ENCODE data around the gene PTPRC.

Gene PTPRC

DNA sequence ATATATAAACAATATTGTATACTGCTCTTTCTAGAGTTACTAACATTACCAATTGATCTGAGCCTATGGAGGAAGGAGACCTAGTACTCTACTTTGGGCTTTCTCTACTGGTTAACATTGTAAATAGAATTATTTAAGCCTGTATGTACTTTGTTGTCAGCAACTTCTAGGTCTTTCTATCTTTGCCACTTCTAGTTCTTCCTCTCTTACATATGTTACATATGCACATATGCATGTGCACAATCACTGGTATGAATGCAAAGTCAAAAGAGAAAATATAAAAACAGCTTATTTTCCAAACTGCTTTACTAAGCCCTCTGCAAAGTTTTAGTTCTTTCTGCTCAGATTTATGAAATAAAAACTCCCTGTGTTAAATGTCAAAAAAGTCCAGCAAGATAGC is 84.3 kb downstream of the PTPRC start:
- TF ChIP-seq, protein P1, sequence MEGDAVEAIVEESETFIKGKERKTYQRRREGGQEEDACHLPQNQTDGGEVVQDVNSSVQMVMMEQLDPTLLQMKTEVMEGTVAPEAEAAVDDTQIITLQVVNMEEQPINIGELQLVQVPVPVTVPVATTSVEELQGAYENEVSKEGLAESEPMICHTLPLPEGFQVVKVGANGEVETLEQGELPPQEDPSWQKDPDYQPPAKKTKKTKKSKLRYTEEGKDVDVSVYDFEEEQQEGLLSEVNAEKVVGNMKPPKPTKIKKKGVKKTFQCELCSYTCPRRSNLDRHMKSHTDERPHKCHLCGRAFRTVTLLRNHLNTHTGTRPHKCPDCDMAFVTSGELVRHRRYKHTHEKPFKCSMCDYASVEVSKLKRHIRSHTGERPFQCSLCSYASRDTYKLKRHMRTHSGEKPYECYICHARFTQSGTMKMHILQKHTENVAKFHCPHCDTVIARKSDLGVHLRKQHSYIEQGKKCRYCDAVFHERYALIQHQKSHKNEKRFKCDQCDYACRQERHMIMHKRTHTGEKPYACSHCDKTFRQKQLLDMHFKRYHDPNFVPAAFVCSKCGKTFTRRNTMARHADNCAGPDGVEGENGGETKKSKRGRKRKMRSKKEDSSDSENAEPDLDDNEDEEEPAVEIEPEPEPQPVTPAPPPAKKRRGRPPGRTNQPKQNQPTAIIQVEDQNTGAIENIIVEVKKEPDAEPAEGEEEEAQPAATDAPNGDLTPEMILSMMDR (IDR thresholded peaks at IDR 0.05; ENCODE audit: extremely low read depth, missing control alignments): no peak
- no peak for DNase-seq (ENCODE audit: low spot score)

DNA sequence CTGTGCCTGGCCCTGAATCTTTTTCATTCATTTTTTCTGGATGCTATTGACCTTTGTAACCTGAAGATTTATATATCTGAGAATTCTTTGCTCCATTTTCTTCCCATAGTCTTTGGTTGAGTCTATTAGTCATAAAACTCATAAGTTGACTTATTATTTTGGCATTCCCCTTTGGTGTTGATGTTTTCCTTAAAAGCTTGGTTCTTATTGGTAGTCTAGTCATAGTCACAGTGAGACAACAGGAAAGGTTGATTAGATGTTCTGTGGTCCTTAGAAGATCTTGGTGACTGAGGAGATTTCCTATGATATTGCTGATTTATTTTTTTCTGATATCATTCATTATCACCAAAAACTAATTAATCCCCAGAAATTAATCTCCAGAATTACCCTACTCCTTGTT is 86.2 kb downstream of the PTPRC start:
- DNase-seq (ENCODE audit: low spot score): no peak
- TF ChIP-seq, protein P1 (IDR thresholded peaks at IDR 0.05; ENCODE audit: extremely low read depth, missing control alignments): no peak

DNA sequence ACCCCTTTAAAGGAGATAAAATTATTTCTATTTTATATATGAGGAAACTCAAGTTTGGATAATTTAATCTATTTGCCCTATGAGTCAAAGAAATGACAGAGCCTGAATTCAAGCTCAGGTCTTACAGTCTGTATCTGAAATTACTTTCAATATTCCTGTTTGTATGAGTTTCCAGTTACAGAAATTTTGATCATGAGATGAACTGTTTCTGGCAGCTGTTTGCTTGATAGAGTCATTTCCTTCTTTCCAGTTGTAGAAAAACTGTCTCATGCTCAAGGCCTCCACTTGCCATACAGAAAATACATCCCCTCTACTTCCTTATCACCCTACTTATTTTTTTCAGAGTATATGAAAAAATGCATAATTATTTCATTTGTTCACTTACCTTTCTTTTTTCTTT is 87.6 kb downstream of the PTPRC start:
- DNase-seq (ENCODE audit: low spot score): no peak
- TF ChIP-seq, protein P1 (IDR thresholded peaks at IDR 0.05; ENCODE audit: extremely low read depth, missing control alignments): no peak

DNA sequence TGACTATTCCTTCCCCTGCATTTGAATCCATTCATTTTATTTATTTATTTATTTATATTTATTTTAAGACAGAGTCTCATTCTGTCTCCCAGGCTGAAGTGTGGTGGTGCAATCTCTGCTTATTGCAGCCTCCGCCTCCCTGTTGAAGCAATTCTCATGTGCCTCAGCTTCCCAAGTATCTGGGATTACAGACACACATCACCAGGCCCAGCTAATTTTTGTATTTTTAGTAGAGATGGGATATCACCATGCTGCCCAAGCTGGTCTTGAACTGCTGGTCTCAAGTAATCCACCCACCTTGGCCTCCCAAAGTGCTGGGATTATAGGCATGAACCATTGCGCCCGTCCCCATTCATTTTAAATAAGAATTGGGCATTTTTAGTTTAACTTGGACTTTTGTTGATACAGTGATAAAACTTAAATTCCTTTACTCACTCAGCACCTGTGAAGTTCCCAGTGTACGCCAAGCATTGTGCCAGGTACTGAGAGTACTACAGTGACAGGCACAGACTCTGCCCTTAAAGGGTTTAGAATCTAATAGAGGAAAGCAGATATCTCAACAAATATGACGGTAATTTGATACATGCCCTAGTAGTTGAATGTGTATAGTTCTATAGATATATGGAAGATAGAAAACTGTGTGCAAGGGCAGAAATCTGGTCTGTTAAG is 90.5 kb downstream of the PTPRC start:
- TF ChIP-seq, protein P1 (IDR thresholded peaks at IDR 0.05; ENCODE audit: extremely low read depth, missing control alignments): no peak
- no peak for DNase-seq (ENCODE audit: low spot score)

DNA sequence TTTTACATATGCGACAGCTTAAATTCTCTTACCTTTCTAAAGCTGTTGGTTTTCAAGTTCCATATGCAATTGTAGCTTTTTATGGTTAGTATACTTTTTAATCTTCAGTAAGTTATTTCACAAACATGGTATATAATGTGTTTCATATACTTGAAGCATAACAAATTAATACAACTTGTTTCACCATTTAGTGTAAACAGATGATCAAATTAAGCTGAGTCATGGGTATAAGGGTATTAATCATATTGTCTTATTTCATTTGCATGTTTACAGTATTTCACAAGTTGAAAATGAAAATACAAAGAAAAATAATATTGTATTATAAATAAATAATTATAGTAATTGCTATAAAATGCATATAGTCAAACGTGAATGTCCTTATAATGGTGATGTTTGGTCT is 92.1 kb downstream of the PTPRC start:
- no peak for DNase-seq (ENCODE audit: low spot score)
- TF ChIP-seq, protein P1 (IDR thresholded peaks at IDR 0.05; ENCODE audit: extremely low read depth, missing control alignments): no peak

DNA sequence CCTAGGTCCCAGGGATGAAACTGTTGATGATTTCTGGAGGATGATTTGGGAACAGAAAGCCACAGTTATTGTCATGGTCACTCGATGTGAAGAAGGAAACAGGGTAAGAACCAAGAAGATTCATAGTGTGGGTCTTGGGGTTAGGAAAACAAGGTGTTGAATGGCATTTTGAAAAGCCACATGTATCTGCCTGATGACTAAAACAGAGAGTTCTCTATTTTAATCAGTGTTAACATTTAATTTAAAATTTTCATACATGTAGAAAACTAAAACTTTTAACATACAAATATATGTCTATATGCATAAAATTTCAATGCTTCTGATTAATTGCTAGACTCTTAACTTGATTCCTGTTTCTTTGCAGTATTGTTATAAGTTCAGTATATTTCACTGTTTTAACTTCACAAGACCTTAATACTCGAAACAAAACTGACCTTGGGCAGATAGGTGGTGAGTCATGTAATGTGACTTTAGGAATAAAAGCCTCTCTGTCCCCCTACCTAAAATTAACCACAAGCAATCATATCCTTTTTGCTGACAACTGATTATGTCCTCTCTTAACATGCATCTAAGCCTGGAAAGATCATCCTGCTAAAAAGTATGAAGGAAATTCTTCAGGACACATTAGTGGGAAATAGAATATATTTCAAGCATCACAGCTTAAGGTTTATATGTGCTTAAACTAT is 95.6 kb downstream of the PTPRC start:
- TF ChIP-seq, protein P1 (IDR thresholded peaks at IDR 0.05; ENCODE audit: extremely low read depth, missing control alignments): no peak
- peak; percentile 19 for DNase-seq (ENCODE audit: low spot score)

DNA sequence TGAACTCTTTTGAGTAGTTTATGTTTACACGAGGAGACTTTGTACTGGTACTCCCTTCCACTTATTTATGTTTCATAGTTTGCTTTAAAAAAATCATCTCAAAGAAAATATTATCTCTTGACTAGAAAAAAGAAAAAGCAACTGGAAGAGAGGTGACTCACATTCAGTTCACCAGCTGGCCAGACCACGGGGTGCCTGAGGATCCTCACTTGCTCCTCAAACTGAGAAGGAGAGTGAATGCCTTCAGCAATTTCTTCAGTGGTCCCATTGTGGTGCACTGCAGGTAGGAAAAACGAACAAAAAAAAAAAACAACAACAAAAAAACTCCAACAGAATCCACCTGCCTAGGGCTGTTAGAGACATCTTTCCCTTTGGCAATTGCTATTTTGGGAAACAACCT is 102.9 kb downstream of the PTPRC start:
- DNase-seq (ENCODE audit: low spot score): no peak
- TF ChIP-seq, protein P1 (IDR thresholded peaks at IDR 0.05; ENCODE audit: extremely low read depth, missing control alignments): no peak

Data from GM20000 (cell line).